NB4 (cell line): Measurements from ENCODE around the gene MSH6.

Experiments
- DNase-seq: peaks from one replicate; pipeline ENCODE4 v3.0.0; 2010; ENCODE audit warnings: low read depth
- H3K4me3 ChIP-seq: one replicate; pipeline ENCODE4 v1.5.1; 2011; ENCODE audit warnings: mild to moderate bottlenecking, low read depth, low read length, moderate library complexity
- MAX ChIP-seq: IDR thresholded peaks from 2 replicates; pipeline ENCODE4 v1.6.1; 2011; ENCODE audit warnings: low read depth, low read length
- MYC ChIP-seq: IDR thresholded peaks from 2 replicates; pipeline ENCODE4 v1.6.1; 2011; ENCODE audit warnings: low read depth, low read length
- POLR2A ChIP-seq: IDR thresholded peaks from 2 replicates; pipeline ENCODE4 v1.6.1; 2011; ENCODE audit warnings: mild to moderate bottlenecking; ENCODE audit not compliant: insufficient read length; ENCODE audit errors: extremely low read depth
- TF ChIP-seq, protein P1 (sequence below): IDR thresholded peaks from one replicate; pipeline ENCODE4 v1.5.1; 2012; ENCODE audit warnings: low read depth, low read length

The MSH6 gene

DNA sequence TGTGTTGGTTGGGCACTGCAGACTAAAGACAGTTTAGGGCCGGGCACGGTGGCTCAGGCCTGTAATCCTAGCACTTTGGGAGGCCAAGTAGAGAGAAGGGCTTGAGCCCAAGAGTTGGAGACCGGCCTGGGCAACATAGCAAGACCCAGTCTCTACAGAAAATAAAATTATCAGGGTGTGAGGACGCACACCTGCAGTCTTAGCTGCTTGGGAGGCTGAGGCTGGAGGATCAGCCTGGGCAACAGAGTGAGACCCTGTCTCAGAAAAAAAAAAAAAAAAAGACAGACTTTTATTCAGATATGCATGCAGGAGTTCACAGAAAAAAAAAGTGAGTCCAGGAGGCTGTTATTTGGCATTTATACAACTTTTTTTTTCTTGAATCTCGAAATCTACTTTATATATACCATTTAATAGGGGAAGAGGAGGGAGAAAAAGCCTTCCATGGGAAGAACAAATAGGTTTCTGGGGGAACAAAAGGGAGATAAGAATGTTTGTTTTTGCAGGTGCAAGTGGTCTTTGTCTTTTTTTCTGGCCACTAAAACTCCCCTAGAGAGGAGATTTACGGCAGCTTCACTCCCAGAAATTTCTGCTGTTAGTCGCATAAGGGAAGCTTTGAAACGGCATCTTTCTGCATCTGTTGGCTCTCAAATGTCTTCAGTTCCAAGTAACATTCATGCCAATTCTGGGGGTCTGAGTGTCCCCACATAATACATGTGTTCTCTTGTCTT is 4.1 kb upstream of the MSH6 start:
- H3K4me3 ChIP-seq: no peak overlapping the region
- DNase-seq: no peak
- TF ChIP-seq, protein P1, sequence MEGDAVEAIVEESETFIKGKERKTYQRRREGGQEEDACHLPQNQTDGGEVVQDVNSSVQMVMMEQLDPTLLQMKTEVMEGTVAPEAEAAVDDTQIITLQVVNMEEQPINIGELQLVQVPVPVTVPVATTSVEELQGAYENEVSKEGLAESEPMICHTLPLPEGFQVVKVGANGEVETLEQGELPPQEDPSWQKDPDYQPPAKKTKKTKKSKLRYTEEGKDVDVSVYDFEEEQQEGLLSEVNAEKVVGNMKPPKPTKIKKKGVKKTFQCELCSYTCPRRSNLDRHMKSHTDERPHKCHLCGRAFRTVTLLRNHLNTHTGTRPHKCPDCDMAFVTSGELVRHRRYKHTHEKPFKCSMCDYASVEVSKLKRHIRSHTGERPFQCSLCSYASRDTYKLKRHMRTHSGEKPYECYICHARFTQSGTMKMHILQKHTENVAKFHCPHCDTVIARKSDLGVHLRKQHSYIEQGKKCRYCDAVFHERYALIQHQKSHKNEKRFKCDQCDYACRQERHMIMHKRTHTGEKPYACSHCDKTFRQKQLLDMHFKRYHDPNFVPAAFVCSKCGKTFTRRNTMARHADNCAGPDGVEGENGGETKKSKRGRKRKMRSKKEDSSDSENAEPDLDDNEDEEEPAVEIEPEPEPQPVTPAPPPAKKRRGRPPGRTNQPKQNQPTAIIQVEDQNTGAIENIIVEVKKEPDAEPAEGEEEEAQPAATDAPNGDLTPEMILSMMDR: no peak
- no peak for TF ChIP-seq MAX
- TF ChIP-seq POLR2A: no peak
- no peak for TF ChIP-seq MYC

GRCh38 chr2:47779426-47779790 is 3.5 kb upstream of the MSH6 start:
- TF ChIP-seq MYC: no peak
- TF ChIP-seq POLR2A: no peak
- no peak for TF ChIP-seq MAX
- TF ChIP-seq, protein P1: no peak
- no peak for DNase-seq

DNA sequence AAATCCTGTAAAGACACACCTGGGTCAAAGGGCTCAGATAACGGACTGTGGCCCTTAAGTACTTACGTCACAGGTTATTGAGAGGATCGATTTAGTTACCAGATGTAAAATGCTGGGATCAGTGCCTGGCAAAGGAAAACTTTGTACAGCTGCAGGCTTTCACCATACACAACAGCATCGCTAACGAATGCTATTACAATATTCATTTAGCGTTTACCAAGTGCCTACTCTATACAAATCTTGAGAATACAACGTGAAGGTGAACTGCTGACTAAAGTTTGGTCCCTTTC is 619 bp upstream of the MSH6 start:
- TF ChIP-seq, protein P1: no peak
- TF ChIP-seq POLR2A (no peak), MAX (no peak), MYC (no peak)
- H3K4me3 ChIP-seq: peak overlapping the region; percentile 89
- no peak for DNase-seq

More at GRCh38 chr2:47779426-47779790, 3.5 kb upstream of the MSH6 start:
- no peak overlapping the region for H3K4me3 ChIP-seq

GRCh38 chr2:47783486-47784351 is 774 bp downstream of the MSH6 start:
- TF ChIP-seq POLR2A: no peak
- no peak for TF ChIP-seq MYC
- no peak; the same call in 1 of the 2 replicates for TF ChIP-seq MAX
- TF ChIP-seq, protein P1: no peak

DNA sequence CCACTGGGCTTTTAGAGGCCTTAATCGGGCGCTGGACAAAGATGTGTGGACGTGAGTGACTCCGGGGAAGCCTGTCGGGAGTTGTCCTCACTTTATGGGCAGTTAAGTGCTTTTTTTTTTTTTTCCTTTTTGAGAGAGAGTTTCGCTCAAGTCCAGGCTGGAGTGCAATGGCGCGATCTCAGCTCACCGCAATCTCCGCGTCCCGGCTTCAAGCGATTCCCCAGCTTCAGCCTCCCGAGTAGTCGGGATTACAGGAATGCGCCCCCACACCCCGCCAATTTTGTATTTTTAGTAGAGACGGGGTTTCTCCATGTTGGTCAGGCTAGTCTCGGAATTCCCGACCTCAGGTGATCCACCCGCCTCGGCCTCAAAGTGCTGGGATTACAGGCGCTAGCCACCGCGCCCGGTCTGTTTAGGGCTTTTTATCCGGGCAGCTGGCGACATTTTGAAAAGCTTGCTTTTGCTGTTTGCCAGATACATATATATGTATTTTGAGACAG is 1.5 kb downstream of the MSH6 start:
- H3K4me3 ChIP-seq: peak overlapping the region; percentile 83
- no peak for DNase-seq
- TF ChIP-seq POLR2A: no peak

More at GRCh38 chr2:47783486-47784351, 774 bp downstream of the MSH6 start:
- peak overlapping the region; percentile 87 for H3K4me3 ChIP-seq
- peak; percentile 88 for DNase-seq

GRCh38 chr2:47785986-47786385 is 3.0 kb downstream of the MSH6 start:
- peak; percentile 54 for DNase-seq
- H3K4me3 ChIP-seq: peak overlapping the region; percentile 83
- TF ChIP-seq MAX: no peak
- TF ChIP-seq MYC: no peak
- TF ChIP-seq, protein P1: no peak
- no peak for TF ChIP-seq POLR2A
